Activated T-cell treated with anti-CD3 and anti-CD28 coated beads for 4 hours (primary cell): ENCODE results near the gene TCN2.
"Not testable (repeated sequence)": the region's sequence is repeated elsewhere in the genome, so short reads cannot be mapped to it uniquely, and the experiment has no call there.

Source experiments
- DNase-seq: peaks from one replicate; pipeline ENCODE4 v3.0.0-alpha.2; 2020

The TCN2 gene

DNA sequence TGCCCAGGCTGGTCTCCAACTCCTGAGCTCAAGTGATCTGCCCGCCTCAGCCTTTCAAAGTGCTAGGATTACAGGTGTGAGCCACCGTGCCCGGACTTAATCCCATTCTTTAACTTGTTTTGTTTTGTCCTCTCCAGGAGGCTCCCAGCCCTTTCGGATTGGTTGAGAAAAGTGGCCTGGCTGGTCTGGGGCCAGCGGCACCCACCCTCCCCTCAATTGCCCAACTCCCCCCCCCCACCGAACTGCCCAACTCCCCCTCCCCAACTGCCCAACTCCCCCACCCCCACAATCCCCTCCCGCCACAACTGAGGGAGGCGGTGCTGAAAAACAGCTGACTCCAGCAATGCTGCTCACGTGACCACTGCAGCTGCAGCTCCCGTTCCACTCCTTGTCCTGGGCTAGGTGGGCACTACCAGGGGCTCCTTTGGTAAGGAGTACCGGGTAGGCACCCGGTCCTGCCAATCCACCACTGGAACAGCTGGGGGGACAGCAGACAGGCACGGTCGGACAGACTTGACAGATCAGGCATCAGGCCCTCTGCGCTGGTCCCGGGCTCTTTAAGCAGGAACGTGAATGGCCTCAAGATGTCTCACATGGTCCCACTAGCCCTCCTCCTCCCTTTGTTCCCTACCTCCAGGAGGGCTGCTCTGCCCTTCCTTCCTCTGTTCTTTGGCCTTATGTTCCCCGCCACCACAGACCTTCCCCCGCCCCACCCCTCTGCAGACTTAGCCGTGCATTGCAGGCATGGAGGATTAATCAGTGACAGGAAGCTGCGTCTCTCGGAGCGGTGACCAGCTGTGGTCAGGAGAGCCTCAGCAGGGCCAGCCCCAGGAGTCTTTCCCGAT lies at the start of gene TCN2:
Gene TCN2 (plus strand): TSS at position 720 of the 845 bp plus-strand sequence. CDS start 158 bp downstream, outside the sequence.
- no peak for DNase-seq

DNA sequence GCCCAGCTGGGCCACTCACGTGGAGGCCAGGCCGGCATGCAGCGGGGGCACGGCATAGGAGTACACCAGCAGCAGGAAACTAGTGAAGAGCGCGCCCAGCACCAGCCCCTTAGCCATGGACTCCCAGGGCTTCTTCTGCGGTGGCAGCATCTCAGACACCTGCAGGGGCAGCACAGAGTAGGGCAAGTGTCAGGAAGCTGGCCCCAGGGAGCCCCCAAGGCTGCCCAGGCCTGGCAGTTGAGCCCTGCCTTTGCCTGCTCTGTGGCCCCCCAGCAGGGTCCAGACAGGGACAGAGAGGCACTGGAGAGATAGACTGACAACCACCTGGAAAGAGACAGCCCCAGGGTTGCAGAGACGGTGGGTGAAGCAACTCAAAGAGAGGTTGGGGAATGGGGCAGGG lies 49.7 kb upstream of the TCN2 start:
- no peak for DNase-seq

DNA sequence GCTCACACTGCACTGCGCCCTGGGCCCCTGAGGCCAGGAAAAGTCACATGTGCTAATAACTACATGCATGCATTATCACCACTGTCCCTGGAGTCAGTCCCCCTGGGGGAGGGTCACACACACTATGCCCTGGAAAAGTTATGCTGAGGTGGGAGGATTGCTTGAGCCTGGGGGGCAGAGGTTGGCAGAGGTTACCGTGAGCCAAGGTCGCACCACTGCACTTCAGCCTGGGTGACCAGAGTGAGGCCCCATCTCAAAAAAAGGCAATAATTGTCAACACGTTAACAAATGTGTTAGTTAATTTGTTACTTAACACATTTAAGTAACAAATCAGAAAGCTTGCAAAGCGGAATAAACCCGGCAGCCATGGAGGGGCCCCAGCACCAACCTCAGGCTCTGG lies 47.1 kb upstream of the TCN2 start:
- no peak for DNase-seq

DNA sequence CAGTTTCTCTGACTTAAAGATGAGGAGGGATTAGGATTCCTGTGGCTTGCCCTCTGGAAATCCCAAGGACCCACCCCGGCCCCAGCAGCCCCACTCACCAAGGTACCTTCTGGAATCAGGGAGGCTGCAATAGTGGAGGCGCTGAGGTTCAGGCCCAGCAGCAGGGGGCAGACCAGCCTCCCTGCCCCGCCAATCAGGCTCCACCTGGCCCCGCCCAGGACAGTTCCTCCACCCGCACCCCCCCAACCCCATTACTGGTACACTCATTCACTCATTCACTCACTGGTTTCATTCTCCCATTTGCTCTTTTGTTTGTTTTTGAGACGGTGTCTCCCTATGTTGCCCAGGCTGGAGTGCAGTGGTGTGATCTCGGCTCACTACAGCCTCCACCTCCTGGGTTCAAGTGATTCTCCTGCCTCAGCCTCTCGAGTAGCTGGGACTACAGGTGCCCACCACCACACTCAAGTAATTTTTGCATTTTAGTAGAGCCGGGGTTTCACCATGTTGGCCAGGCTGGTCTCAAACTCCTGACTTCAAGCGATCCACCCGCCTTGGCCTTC lies 46.3 kb upstream of the TCN2 start:
- DNase-seq: not testable (repeated sequence)

DNA sequence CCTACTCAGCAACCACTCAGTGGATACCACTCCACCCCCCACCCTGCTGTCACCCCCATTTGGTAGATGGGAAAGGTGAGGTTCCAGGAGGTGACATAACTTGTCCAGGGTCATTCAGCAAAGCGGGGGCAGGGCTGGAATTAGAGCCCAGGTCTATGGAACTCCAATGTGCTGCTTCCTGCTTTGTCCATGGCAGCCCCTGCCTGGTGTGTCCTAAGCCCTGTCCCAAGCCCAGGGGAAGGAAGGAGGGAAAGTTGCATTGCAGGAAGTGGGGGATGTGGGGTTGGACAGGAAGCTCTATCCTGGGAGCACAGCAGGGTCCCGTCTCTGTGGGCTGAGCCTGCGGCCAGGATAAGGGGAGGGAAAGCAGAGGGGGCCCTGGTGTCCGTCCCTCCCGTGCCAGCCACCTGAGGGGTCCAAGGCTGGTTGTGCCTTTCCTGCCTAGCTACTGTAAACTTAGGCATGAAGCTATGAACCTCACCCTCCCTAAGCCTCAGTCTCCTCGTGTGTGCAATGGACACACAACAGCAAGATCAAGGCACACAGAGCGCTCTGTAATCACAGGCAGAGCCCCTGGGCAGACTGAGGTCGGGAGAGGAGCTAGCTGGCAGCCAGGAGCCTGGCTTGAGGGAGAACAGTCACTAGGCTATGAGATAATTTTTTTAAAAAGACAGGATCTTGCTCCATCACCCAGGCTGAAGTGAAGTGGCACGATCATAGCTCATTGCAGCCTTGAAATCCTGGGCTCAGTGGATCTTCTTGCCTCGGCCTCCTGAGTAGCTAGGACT lies 45.4 kb upstream of the TCN2 start:
- no peak for DNase-seq

DNA sequence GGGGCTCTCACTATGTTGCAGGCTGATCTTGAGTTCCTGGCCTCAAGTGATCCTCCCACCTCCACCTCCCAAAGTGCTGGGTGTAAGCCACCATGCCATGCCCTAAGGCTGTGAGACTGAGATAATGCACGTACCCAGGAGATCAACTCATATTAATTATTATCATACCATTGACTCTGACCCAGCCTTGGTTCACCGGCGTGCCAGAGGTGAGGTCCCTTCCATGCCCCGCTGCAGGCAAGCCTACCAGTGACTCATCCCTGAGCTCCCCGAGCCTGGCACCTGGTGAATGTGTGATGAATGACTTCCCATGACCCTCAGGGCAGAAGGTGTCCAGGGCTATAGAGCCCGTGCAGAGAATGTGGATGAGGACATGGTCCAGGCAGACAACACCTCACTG lies 44.6 kb upstream of the TCN2 start:
- DNase-seq: no peak

DNA sequence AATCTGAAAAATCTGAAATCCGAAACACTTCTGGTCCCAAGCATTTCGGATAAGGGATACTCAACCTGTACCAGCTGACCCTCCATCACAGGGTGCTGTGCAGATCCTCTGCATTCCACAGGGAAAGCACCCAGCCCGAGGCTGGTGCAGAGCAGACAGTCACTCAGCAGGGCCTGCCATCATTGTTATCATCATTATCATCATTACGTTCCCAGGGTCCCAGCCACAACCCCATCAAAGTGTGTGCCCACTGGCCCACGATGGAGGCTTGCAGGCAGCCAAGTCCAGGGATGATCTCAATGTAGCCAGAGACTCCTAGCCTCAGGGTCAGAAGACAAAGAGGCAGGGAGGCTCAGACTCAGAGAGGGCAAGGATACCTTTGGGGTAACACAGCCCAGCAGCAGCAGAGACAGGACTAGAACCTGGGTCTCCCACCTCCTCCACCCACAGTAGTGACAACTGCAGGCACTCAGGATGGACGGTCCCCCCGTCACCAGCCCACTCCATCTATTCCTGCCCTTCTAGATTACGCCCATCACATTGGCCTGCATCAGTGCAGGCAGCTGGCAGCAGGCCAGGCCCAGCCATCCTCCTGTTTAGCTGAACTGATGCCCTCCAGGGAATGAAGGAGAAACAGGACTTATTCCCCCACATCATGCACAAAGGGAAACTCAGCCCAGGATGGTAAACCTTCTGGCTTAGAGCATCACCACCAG lies 42.8 kb upstream of the TCN2 start:
- DNase-seq: no peak

DNA sequence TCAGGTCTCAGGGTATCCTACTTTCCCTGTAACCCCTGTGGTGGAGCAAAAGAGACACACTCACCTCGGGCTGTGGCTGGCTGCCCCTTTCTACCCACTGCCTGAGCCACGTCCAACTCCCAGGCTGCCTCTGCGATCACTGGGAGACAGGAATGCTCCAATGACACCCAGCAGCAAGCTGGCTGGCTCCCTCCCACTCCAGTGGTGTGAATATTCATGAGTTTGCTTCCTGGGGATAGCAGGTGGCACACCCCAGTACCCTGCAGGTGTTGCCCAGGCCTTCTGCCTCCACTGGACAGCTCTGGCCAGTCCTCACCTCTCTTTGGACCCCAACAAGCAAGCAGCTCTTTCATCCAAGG lies 42.2 kb upstream of the TCN2 start:
- no peak for DNase-seq

DNA sequence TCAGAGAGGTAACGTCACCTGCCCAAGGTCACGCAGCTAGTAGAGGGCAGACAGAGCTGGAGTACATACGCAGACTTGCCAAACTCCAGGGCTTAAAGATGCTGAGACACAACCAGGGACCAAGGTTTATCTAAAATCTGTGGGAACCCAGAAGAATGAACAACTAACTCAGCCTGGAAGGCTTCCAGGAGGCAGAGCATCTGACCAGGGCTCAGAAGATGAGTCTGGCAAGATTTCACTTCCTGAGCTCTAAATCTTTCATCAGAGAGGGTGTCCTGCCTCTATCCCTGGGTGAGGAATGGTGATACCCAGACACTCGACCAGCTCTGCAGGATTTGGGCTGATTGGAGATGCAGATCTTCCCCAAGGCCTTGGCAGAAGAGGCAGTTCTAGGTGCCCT lies 41.6 kb upstream of the TCN2 start:
- DNase-seq: no peak

DNA sequence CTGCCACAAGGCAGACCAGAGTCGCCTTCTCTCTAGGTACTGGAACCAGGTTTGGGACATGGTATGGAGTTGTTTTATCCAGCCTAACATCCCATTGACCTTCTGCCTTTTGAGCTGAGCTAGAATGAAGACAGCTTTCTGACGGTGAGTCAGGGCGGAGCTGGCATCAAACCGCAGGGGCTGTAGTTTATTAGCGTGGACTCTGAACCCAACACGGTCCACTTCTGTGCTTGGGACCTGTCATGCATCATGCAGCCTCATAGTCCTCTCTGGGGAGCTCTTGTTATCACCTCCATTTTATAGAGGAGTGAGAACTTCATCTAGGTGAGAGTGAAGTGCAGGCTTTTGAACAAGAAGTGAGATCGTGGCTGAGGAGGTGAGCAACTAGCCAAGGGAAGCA lies 40.8 kb upstream of the TCN2 start:
- DNase-seq: no peak

DNA sequence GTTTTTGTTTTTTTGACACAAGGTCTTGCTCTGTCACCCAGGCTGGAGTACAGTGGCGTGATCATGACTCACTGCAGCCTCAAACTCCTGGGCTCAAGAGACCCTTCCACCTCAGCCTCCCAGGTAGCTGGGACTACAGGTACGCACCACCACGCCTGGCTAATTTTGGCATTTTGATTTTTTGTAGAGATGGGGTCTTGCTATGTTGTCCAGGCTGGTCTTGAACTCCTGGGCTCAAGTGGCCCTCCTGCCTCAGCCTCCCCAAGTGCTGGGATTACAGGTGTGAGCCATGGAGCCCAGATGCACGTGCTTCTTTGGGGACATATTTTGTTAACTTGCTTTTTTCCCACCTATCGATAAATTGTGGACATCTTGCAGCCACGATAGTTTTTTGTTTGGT lies 39.7 kb upstream of the TCN2 start:
- DNase-seq: not testable (repeated sequence)

DNA sequence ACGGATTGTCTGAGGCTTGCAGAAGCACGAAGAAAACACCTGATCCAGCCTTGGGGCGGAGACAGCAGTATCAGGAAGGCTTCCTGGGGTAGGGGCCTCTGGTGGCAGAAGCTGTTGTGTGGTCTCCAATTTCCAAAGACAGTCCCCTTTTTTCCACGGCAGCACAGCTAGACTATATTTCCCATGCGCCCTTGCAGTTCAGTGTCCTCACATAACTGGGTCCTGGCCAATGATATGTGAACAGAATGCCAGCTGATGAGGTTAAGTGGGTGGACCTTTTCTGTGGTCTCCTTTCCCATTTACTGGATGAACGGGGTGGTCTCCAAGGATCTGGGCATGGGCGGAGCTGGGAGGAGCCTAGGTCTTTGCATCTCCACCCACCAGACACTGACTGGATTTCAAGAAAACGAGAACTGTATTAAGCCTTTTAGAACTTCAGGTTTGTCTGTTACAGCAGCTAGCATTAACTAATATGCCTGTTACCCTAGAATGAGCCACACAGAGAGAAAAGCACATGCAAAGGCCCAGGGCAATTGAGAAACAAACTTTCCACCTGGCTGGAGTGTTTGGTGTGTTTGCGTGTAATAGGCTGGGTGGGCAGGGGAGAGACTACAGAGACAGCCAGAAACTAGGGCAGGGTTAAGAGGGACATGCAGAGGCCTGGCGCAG lies 38.7 kb upstream of the TCN2 start:
- no peak for DNase-seq

DNA sequence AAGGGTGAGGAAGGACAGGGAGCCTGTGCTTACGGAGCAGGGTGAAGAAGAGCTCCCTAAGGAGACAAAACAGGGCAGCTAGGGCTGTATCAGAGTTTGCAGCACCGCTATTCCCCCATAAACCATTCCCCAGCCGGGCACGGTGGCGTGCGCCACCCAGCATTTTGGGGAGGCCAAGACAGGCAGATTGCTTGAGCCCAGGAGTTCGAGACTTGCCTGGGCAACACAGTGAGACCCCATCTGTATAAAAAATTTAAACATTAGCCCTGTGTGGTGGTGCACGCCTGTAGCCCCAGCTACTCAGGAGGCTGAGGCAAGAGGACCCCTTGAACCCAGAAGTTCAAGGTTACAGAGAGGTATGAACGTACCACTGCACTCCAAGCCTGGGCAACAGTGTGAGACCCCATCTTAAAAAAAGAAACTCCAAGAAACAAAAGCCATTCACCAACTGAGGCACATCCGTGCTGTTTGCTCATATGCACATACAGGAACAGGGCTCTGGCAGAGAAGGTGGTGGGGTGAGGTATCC lies 37.2 kb upstream of the TCN2 start:
- no peak for DNase-seq

DNA sequence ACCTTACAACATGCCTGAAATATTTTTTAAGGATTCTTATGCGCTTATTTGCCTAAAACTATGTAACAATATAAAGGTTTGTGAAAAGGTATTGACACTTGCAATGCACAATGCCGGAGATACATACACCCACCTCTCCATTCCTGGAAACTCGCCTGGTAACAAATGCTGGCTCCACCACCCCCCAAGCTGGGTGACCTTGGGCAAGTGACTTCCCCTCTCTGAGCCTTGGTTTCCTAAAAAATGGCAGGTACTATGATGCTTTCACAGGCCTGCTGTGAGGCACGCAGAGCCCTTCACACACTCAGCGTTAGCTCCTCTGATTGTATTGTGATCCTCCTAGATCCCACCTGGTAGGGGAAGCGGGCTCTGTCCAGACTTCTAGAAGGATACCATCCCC lies 34.8 kb upstream of the TCN2 start:
- DNase-seq: no peak

DNA sequence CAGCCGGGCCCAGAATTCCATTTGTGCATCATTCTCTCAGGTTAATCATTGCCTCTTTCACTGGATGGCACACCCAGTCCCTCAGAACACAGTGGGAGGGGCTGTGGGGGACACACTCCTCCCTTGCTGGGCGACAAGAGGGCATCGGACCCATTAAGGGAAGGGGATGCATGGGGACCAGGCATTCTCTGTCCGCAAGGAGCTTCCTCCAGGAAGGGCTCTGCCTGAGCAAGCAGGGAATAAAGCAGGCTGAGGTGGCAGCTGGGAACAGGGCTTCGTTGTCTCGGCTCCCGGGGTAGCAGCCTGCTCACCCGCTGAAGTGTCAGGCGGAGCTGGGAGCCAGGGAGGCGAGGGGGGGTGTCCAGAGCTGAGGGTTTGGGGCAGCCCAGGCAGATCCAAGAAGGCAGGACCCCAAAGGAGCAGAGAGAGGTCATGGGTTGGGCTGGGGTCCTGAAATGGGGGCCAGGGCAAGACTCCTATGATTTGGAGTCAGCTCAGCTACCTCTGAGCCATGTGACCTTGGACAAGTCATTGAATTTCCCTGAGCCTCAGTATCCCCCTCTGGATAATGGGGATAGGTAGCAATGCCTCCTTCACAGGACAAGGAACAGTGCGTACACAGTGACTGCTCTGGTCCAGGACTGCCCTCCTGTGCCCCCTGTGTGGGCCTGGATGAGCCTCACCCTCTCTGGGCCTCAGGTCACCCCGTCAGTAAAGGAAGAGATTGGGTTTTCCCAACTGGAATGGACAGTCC lies 34.0 kb upstream of the TCN2 start:
- no peak for DNase-seq

DNA sequence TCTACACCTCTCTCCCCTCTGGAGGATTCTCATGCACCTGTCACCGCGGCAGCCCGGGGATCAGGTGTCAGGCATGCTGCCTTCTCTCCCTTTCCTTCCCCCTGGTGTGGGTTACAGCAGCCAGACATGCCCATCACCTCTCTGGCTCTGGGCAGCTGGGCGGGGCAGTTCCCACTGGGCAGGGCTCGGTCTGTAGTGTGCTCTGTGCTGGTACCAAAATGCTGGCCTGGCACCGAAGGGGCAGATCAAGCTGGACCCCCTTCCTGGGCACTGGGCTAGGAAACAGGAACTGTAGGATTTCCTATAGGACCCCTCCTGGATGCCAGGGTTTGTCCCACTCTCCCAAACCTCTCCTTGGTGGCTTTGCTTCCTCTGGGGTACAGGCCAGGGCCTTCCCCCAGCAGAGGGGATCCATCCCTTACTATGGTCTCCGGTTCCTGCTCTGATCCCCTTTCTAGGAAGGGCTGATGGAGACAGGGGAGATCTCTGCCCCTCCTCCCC lies 33.3 kb upstream of the TCN2 start:
- DNase-seq: no peak

DNA sequence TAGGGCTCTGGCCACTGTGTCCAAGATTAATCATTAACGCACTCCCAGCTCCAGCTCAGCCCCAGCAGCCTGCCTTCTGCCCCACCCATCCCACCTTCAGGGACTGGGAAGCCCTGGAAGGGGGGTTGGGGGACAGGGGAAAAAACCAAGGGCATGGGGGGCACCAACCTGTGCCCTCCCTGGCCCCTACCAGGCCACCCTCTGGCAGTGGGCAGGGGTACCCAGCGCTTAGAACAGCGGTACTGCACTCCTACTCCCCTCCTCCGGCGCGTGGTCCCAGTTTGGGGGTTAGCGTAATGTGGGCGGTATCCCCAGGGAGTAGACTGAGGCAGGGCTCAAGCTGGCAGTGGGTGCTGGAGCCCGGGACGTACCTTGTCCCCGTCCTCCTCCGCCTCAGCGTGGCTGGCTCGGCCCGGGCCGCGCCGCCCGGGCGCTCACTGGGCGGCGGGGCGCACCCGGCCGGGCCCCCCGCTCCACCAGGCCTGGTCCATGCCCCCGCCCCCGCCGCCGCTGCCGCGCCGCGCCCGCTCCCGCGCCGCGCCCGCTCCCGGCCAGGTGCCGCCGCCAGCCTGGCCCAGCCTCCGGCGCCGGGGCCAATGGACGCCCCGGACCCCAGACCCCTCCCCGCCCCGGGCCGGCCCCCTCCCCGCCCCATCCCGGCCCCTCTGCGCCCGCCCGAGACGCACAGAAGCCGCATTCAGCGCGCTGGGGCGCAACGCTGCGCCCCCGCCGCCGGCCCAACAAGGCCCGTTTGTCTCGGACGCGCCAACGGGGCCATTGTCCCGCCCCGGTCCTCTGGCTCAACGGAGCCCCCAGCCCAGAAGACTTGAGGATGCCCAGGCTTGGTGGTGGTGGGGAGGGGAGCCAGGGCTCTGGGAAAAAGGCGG lies 32.6 kb upstream of the TCN2 start, which contains the start of gene GAL3ST1:
Gene GAL3ST1 (minus strand): TSS at position 571 of the 887 bp plus-strand sequence. CDS start 17,273 bp downstream, outside the sequence.
- DNase-seq: no peak

DNA sequence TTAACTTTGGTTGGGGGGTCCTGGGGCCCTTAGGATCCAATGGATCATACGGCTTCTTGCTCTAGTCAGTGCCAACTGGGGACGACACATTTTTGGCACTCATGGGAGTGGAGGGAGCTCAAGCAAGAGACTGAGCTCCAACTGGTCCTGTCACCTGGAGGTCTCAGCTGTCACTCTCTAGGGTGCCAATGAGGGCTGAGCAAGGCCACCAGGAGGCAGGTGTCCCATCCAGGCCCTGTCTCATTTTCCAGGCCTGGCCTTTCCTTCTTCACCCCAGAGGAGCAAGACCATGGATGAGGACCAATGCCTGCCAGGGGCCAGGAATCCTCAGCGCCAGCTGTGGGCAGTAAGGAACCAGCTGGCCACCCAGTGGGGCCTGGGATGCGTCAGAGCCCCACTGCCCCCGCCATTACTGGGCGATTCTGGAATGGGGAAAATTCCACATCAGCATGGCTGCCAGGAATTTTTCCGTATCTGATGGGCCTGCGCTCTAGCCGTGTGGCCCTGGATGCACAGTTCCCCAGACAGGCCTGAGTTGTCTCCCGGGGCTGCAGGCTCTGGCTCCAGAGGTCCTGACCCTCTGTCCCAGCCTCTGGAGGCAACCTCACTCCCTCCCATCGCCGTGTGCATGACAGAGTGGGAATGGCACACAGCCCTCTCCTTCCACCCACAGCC lies 31.8 kb upstream of the TCN2 start:
- no peak for DNase-seq

DNA sequence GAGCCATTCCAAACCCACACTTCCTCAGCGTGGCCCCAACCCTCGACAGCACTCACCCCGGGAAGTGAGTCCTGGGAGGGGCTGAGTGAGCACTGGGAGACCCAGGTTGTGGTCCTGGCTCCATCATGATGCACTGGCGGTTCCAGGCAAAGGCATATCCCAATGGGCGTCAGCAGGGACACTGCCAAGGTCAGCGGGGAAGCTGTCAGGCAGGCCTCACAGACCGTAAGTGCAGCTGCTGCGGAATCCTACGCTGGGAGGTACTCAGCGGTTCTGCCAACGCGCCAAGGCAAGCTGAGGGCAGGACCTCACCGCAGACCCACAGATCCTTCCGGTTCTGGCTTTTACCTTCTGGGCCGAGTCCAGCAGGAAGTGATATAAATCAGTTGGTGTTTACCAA lies 31.1 kb upstream of the TCN2 start:
- DNase-seq: no peak

DNA sequence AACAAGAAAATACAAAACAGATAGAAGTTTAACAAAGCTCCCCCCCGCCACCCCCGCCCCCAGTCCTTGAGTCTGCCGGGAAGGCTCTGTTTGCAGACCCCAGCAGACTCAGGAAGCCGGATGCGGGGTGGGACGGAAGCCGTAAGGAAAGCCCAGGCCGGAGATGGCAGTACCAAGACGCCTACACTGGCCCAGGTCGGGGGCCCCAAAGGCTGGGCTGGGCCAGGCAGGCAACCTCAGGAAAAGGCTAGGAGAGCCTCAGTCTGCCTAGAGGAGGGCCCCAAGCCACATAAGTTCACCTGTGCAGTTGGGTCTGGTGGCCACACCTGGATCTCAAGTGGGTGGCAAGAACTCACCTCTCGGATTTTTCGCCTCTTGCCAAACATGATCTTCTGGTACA lies 28.5 kb upstream of the TCN2 start:
- DNase-seq: no peak
